SK-N-SH treated with all-trans-retinoic acid at 6 μM for 48 hours (cell line): ENCODE data around the gene SYTL3.

Source experiments
- ATAC-seq: fragments of 200-7000 bp; cut with Tn5 transposase; 3 replicates; pipeline ENCODE4 v1.9.1; 2020; ENCODE audit warnings: mild to moderate bottlenecking, moderate library complexity
- ARNTL ChIP-seq: fragments of 450-650 bp; formaldehyde crosslinking; IDR thresholded peaks from 2 replicates; pipeline ENCODE4 v1.5.0; 2020; ENCODE audit warnings: low read depth, mild to moderate bottlenecking, moderate library complexity, borderline replicate concordance
- BACH2 ChIP-seq: fragments of 250-450 bp; sonication (Bioruptor Pico); IDR thresholded peaks from 2 replicates; pipeline ENCODE4 v1.9.0; 2021; ENCODE audit warnings: mild to moderate bottlenecking, borderline replicate concordance
- CSDC2 ChIP-seq: fragments of 250-450 bp; sonication (Bioruptor Pico); IDR thresholded peaks from 2 replicates; pipeline ENCODE4 v1.5.0; 2020; ENCODE audit warnings: mild to moderate bottlenecking, moderate library complexity
- ESRRG ChIP-seq: fragments of 250-450 bp; sonication (Bioruptor Pico); IDR thresholded peaks from 2 replicates; pipeline ENCODE4 v1.6.1; 2021; ENCODE audit warnings: mild to moderate bottlenecking
- GLIS3 ChIP-seq: fragments of 250-450 bp; sonication (Bioruptor Pico); IDR thresholded peaks from 2 replicates; pipeline ENCODE4 v1.5.0; 2020; ENCODE audit warnings: mild to moderate bottlenecking, moderate library complexity
- ISL1 ChIP-seq: fragments of 250-450 bp; sonication (Bioruptor Pico); IDR thresholded peaks from 2 replicates; pipeline ENCODE4 v2.1.2; 2022; ENCODE audit warnings: mild to moderate bottlenecking, moderate library complexity
- OSR1 ChIP-seq: fragments of 250-450 bp; sonication (Bioruptor Pico); IDR thresholded peaks from 2 replicates; pipeline ENCODE4 v1.8.0; 2022; ENCODE audit warnings: moderate library complexity, mild to moderate bottlenecking, inconsistent platforms
- PPARA ChIP-seq: fragments of 250-450 bp; sonication (Bioruptor Pico); IDR thresholded peaks from 2 replicates; pipeline ENCODE4 v1.5.0; 2020; ENCODE audit warnings: mild to moderate bottlenecking, borderline replicate concordance
- TCF4 ChIP-seq: fragments of 250-450 bp; sonication (Bioruptor Pico); IDR thresholded peaks from 2 replicates; pipeline ENCODE4 v1.8.0; 2021; ENCODE audit warnings: mild to moderate bottlenecking, moderate library complexity, borderline replicate concordance
- TOX ChIP-seq: fragments of 250-450 bp; sonication (Bioruptor Pico); IDR thresholded peaks from 2 replicates; pipeline ENCODE4 v1.8.0; 2021; ENCODE audit warnings: mild to moderate bottlenecking, moderate library complexity, borderline replicate concordance
- TSHZ2 ChIP-seq: fragments of 250-450 bp; sonication (Bioruptor Pico); IDR thresholded peaks from 2 replicates; pipeline ENCODE4 v1.5.0; 2020; ENCODE audit warnings: mild to moderate bottlenecking, moderate library complexity
- ZC3H10 ChIP-seq: fragments of 250-450 bp; sonication (Bioruptor Pico); IDR thresholded peaks from 2 replicates; pipeline ENCODE4 v1.5.1; 2021; ENCODE audit warnings: mild to moderate bottlenecking, moderate library complexity
- ZFP3 ChIP-seq: fragments of 250-450 bp; sonication (Bioruptor Pico); IDR thresholded peaks from 2 replicates; pipeline ENCODE4 v1.5.0; 2020; ENCODE audit warnings: mild to moderate bottlenecking, moderate library complexity
- ZFP30 ChIP-seq: fragments of 450-650 bp; formaldehyde crosslinking; IDR thresholded peaks from 2 replicates; pipeline ENCODE4 v1.5.0; 2022; ENCODE audit warnings: mild to moderate bottlenecking, moderate library complexity
- ZNF565 ChIP-seq: fragments of 450-650 bp; formaldehyde crosslinking; conservative IDR thresholded peaks from 2 replicates; pipeline ENCODE4 v1.5.0; 2020; ENCODE audit warnings: low read depth, mild to moderate bottlenecking, moderate library complexity
- ZNF70 ChIP-seq: fragments of 450-650 bp; formaldehyde crosslinking; IDR thresholded peaks from 2 replicates; pipeline ENCODE4 v1.5.0; 2020; ENCODE audit warnings: mild to moderate bottlenecking, moderate library complexity
- ZNF8 ChIP-seq: fragments of 450-650 bp; formaldehyde crosslinking; IDR thresholded peaks from 2 replicates; pipeline ENCODE4 v1.5.0; 2020; ENCODE audit warnings: mild to moderate bottlenecking, moderate library complexity
- TF ChIP-seq, protein P1 (sequence below): fragments of 250-450 bp; sonication (Bioruptor Pico); IDR thresholded peaks from 2 replicates; pipeline ENCODE4 v1.8.0; 2020; ENCODE audit warnings: mild to moderate bottlenecking, moderate library complexity, borderline replicate concordance
- TF ChIP-seq, protein P2 (sequence below): fragments of 250-450 bp; sonication (Bioruptor Pico); IDR thresholded peaks from 2 replicates; pipeline ENCODE4 v1.5.1; 2021; ENCODE audit warnings: mild to moderate bottlenecking, moderate library complexity
- TF ChIP-seq, protein P3 (sequence below): fragments of 250-450 bp; sonication (Bioruptor Pico); IDR thresholded peaks from 2 replicates; pipeline ENCODE4 v1.8.0; 2021; ENCODE audit warnings: low read depth, mild to moderate bottlenecking, moderate library complexity, borderline replicate concordance
- TF ChIP-seq, protein P4 (sequence below): fragments of 250-450 bp; sonication (Bioruptor Pico); IDR thresholded peaks from 2 replicates; pipeline ENCODE4 v1.5.1; 2020; ENCODE audit warnings: low read depth, mild to moderate bottlenecking, moderate library complexity

The SYTL3 gene

DNA sequence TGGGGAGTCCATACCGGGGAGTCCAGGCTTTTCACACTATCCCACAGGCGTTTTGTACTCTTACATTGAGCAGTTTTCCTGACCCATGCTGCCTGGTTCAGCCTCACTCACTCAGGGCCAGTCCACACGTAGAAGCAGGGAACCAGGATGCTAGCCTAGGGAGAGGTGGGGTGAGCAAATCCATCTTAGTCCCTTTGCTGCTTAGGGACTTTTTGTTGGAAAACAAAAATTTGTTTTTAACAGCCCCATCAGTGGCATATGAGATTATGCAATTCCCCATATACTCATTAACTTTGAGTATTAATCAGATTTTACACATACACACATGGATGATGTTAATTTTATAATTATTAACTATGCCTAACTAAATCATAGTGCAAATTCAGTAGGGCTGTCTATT lies 85.2 kb downstream of the SYTL3 start:
- no peak for ATAC-seq
- TF ChIP-seq ZFP30 (CRISPR knock-in tag) (no peak), PPARA (no peak), ESRRG (no peak), TSHZ2 (no peak), TOX (CRISPR knock-in tag) (no peak), ZFP3 (CRISPR knock-in tag) (no peak), ZC3H10 (CRISPR knock-in tag) (no peak), TCF4 (CRISPR knock-in tag) (no peak), ZNF565 (no peak), CSDC2 (CRISPR knock-in tag) (no peak), OSR1 (CRISPR knock-in tag) (no peak)
- TF ChIP-seq, protein P1, sequence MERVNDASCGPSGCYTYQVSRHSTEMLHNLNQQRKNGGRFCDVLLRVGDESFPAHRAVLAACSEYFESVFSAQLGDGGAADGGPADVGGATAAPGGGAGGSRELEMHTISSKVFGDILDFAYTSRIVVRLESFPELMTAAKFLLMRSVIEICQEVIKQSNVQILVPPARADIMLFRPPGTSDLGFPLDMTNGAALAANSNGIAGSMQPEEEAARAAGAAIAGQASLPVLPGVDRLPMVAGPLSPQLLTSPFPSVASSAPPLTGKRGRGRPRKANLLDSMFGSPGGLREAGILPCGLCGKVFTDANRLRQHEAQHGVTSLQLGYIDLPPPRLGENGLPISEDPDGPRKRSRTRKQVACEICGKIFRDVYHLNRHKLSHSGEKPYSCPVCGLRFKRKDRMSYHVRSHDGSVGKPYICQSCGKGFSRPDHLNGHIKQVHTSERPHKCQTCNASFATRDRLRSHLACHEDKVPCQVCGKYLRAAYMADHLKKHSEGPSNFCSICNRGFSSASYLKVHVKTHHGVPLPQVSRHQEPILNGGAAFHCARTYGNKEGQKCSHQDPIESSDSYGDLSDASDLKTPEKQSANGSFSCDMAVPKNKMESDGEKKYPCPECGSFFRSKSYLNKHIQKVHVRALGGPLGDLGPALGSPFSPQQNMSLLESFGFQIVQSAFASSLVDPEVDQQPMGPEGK (CRISPR knock-in tag), result no peak

- no peak; the same call in 2 of the 3 replicates for ATAC-seq
- TF ChIP-seq CSDC2 (CRISPR knock-in tag), result no peak
- TF ChIP-seq BACH2 (CRISPR knock-in tag), result no peak
- no peak for TF ChIP-seq PPARA
- TF ChIP-seq ARNTL (CRISPR knock-in tag), result no peak
- TF ChIP-seq TOX (CRISPR knock-in tag), result no peak
- TF ChIP-seq ZC3H10 (CRISPR knock-in tag), result no peak
- no peak; the same call in 1 of the 2 replicates for TF ChIP-seq ZFP3 (CRISPR knock-in tag)
- TF ChIP-seq ZFP30 (CRISPR knock-in tag), result no peak
- no peak for TF ChIP-seq GLIS3 (CRISPR knock-in tag)
- TF ChIP-seq ZNF8, result no peak
- no peak for TF ChIP-seq ISL1 (CRISPR knock-in tag)
- TF ChIP-seq OSR1 (CRISPR knock-in tag), result no peak
- TF ChIP-seq, protein P2, sequence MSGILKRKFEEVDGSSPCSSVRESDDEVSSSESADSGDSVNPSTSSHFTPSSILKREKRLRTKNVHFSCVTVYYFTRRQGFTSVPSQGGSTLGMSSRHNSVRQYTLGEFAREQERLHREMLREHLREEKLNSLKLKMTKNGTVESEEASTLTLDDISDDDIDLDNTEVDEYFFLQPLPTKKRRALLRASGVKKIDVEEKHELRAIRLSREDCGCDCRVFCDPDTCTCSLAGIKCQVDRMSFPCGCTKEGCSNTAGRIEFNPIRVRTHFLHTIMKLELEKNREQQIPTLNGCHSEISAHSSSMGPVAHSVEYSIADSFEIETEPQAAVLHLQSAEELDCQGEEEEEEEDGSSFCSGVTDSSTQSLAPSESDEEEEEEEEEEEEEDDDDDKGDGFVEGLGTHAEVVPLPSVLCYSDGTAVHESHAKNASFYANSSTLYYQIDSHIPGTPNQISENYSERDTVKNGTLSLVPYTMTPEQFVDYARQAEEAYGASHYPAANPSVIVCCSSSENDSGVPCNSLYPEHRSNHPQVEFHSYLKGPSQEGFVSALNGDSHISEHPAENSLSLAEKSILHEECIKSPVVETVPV (CRISPR knock-in tag), result no peak
- TF ChIP-seq, protein P3, sequence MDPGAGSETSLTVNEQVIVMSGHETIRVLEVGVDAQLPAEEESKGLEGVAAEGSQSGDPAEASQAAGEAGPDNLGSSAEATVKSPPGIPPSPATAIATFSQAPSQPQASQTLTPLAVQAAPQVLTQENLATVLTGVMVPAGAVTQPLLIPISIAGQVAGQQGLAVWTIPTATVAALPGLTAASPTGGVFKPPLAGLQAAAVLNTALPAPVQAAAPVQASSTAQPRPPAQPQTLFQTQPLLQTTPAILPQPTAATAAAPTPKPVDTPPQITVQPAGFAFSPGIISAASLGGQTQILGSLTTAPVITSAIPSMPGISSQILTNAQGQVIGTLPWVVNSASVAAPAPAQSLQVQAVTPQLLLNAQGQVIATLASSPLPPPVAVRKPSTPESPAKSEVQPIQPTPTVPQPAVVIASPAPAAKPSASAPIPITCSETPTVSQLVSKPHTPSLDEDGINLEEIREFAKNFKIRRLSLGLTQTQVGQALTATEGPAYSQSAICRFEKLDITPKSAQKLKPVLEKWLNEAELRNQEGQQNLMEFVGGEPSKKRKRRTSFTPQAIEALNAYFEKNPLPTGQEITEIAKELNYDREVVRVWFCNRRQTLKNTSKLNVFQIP (CRISPR knock-in tag), result no peak
- TF ChIP-seq, protein P4, sequence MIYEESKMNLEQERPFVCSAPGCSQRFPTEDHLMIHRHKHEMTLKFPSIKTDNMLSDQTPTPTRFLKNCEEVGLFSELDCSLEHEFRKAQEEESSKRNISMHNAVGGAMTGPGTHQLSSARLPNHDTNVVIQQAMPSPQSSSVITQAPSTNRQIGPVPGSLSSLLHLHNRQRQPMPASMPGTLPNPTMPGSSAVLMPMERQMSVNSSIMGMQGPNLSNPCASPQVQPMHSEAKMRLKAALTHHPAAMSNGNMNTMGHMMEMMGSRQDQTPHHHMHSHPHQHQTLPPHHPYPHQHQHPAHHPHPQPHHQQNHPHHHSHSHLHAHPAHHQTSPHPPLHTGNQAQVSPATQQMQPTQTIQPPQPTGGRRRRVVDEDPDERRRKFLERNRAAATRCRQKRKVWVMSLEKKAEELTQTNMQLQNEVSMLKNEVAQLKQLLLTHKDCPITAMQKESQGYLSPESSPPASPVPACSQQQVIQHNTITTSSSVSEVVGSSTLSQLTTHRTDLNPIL (CRISPR knock-in tag), result no peak
- TF ChIP-seq, protein P1 (CRISPR knock-in tag), result no peak
- TF ChIP-seq ZNF70, result no peak
- TF ChIP-seq, all 23 proteins: peak for 0
Observed at GRCh38 chr6:158737082-158737709, 87.3 kb downstream of the SYTL3 start.
